Heart right ventricle (tissue), 16 donors: ENCODE results near the gene GSS. TPM values are rescaled to one million over a fixed set of nuclear protein-coding genes. Genes with fewer than 3 reads are reported as not detected.
A peak's percentile ranks its signal among the peaks of the same experiment; 100 is the strongest.

Source experiments
- ATAC-seq, 8 donors: fragments of 200-7000 bp; cut with Tn5 transposase; one replicate each; pipeline ENCODE4 v1.9.1; 2020; ENCODE audit warnings: mild to moderate bottlenecking in 8 of 8, moderate library complexity in 8 of 8, moderate number of reproducible peaks in 1 of 8
- DNase-seq, 2 donors: peaks; one replicate each; pipeline ENCODE4 v3.0.0-alpha.2; 2020
- H3K27ac ChIP-seq, 10 donors: fragments of 200-600 bp; sonication (generic) in 2 of 10; one replicate each; pipeline versions ENCODE4 v1.5.0 to v1.8.0; 2020 to 2022; ENCODE audit warnings: mild to moderate bottlenecking in 3 of 10
- H3K27me3 ChIP-seq, 7 donors: fragments of 200-600 bp; one replicate each; pipeline ENCODE4 v1.8.0; 2021 to 2022; ENCODE audit warnings: mild to moderate bottlenecking in 2 of 7
- H3K36me3 ChIP-seq, 9 donors: fragments of 200-600 bp; sonication (generic) in 1 of 9; one replicate each; pipeline versions ENCODE4 v1.5.0 to v1.8.0; 2020 to 2022; ENCODE audit warnings: mild to moderate bottlenecking in 2 of 9
- H3K4me1 ChIP-seq, 9 donors: fragments of 200-600 bp; sonication (generic) in 1 of 9; one replicate each; pipeline versions ENCODE4 v1.5.0 to v1.8.0; 2020 to 2022; ENCODE audit warnings: mild to moderate bottlenecking in 4 of 9
- H3K4me3 ChIP-seq, 10 donors: fragments of 200-600 bp; sonication (generic) in 2 of 10; one replicate each; pipeline versions ENCODE4 v1.5.0 to v1.8.0; 2020 to 2022; ENCODE audit warnings: mild to moderate bottlenecking in 7 of 10, moderate library complexity in 2 of 10
- H3K9me3 ChIP-seq, 11 donors: fragments of 200-600 bp in 10 of 11; sonication (generic) in 2 of 11; one replicate each; pipeline versions ENCODE4 v1.5.0 to v1.8.0; 2013 to 2022; ENCODE audit warnings: mild to moderate bottlenecking in 2 of 11, control low read depth in 1 of 11, moderate library complexity in 1 of 11
- WGBS, 2 donors: extraction: QIAGEN DNeasy Blood & Tissue Kit; methylation state at CpG; one replicate each; pipeline ENCODE4 v1.1.7; 2013; ENCODE audit warnings: inconsistent platforms in 1 of 2; 5-methylcytosine and 5-hydroxymethylcytosine counted together
- intact Hi-C, 10 donors: fragments of 100-400 bp; cut with DNase I; formaldehyde crosslinking; loops; one replicate each; pipeline versions ENCODE4 v1.11.1 to v1.14.2; 2022
- polyA plus RNA-seq, 2 donors: library from polyadenylated mRNA; stranded (reverse); fragments of 200-250 nt; gene quantifications; one replicate each; pipeline ENCODE4 v1.2.3, GENCODE V29; 2013
- total RNA-seq, 10 donors: library from RNA; stranded (reverse); fragmentation: NEBNext Ultra II Directional in 3 of 10; extraction: Animal tissue kit (Norgen Biotek cat#: 25700) in 3 of 10; gene quantifications; one replicate each; pipeline versions ENCODE4 v1.2.1 to v1.2.4, GENCODE V29; 2021 to 2023
- TF ChIP-seq, protein P1 (sequence below), 9 donors: fragments of 200-600 bp; sonication (generic) in 2 of 9; IDR thresholded peaks; one replicate each; pipeline versions ENCODE4 v1.5.0 to v1.8.0; 2021 to 2022; ENCODE audit warnings: antibody characterized with exemption in 9 of 9, mild to moderate bottlenecking in 5 of 9, moderate library complexity in 1 of 9
- donor health status: Arrhythmogenic right ventricular cardiomyopathy.
- donor health status: ischemic (EF 13 %, LVEDD 7.1; RV severe dilation, severe dysfunction).
- donor health status: healthy with polysubstance abuse.
- donor health status: DM: no; HTN: yes; CAD: no.
- donor health status: DM: no; HTN: no; CAD: no.
- donor health status: ischemic (EF 25% LVEDD 6.9; RV normal size, moderate dysfunction).
- donor health status: ischemic (EF 25% LVEDD 5.7; RV mildly dilated, moderate dysfunction).
- donor health status: healthy.
- donor health status: DM: yes; HTN: yes; CAD: no.
- donor health status: Ischemic cardiomyopathy.
- donor health status: ischemic (EF 35%, LVEDD 5.7; RV mildly dilated, moderate dysfunction).
- donor health status: nonischemic (EF 11% LVEDD 7.7; RV severe dilation, severe dysfunction).
- donor health status: DM: yes; HTN: yes; CAD: no.
- donor health status: PGD.
- donor health status: ischemic (EF 29% LVEDD 5.4; RV normal size, mild dysfunction).
- donor health status: nonischemic (EF 23%, LVEDD 6.1; RV moderate dilation, normal function).

GSS gene
- total and polyA plus RNA-seq, 12 donors: 20.0 to 60.4 (median 25.9) TPM

DNA sequence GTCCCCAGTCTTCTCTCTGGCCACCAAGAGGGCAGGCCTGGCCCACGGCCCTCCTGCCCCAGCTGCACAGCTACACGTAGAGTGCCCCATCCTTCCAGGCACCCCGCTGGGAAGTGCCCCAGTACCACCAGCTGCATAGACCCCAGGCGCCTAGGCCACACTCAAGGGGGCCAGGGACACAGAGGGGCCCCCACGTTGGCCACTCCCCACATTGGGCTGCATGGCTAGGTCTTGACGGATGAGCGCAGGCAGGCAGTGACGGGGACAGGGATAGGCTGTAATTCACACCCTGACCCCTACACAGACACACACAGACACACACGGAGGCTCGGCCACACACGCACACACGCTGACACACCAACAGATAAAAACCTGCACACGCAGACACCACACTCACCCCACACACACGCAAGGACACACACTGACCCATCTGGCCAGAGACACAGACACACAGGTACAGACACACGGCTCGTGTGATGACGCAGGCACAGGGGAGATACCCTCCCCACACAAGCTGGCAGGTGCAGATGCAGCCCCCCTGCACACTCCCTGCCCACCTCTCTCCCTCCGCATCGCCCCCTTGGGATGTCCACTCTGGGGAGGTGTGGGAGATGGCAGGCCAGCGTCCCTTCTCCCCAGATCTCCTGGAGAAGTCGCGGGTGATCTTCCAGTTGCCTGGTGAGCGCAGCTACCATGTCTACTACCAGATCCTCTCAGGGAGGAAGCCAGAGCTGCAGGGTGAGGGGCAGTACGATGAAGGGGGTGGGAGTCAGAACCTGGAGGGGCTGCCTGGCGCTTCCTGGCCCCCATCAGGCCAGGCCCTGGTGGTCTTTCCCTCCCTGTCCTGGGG, 30.1 kb upstream of the GSS start:
- DNase-seq (no peak), ATAC-seq (peak in 1 of 8 donors; percentile 0)
- H3K36me3 ChIP-seq: peaks cover 0 to 43% (median 7%) of the 10 kb centered on the region in 9 donors
- TF ChIP-seq, protein P1, sequence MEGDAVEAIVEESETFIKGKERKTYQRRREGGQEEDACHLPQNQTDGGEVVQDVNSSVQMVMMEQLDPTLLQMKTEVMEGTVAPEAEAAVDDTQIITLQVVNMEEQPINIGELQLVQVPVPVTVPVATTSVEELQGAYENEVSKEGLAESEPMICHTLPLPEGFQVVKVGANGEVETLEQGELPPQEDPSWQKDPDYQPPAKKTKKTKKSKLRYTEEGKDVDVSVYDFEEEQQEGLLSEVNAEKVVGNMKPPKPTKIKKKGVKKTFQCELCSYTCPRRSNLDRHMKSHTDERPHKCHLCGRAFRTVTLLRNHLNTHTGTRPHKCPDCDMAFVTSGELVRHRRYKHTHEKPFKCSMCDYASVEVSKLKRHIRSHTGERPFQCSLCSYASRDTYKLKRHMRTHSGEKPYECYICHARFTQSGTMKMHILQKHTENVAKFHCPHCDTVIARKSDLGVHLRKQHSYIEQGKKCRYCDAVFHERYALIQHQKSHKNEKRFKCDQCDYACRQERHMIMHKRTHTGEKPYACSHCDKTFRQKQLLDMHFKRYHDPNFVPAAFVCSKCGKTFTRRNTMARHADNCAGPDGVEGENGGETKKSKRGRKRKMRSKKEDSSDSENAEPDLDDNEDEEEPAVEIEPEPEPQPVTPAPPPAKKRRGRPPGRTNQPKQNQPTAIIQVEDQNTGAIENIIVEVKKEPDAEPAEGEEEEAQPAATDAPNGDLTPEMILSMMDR (IDR thresholded peaks at IDR 0.05): no peak
- H3K27me3 ChIP-seq: peaks cover 0 to 17% (median 0%) of the 10 kb centered on the region in 7 donors
- WGBS, 2 donors: 56 to 62% methylated on average over 25 of the region's 25 CpGs
- peak overlapping the region in 7 of 10 donors; percentile 16 to 98 (median 67) for H3K27ac ChIP-seq
- peaks cover 15 to 96% (median 48%) of the 10 kb centered on the region in 9 donors for H3K4me1 ChIP-seq
- intact Hi-C loops: no loop called here
- no peak overlapping the region for H3K4me3 ChIP-seq
- no peaks in the 10 kb centered on the region for H3K9me3 ChIP-seq

DNA sequence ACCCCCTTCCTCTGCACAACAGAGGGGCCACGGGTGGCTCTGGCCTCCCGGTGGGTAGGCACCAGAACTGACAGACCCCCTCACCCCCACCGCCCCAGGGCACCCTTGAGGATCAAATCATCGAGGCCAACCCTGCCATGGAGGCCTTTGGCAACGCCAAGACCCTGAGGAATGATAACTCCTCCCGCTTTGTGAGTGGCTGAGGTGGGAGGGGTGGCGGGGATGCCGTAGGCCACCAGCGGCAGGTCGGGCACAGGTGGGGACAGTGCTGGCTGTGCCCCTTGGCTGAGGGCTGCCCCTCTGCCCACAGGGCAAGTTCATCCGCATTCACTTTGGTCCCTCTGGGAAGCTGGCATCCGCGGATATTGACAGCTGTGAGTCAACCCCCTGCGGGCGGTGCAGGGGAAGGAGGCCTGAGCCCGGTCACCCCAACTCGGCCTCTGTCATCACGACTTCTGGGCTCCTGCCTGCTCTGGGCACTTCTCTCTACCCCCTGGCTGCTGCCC, 29.2 kb upstream of the GSS start:
- TF ChIP-seq, protein P1 (IDR thresholded peaks at IDR 0.05): no peak
- H3K27me3 ChIP-seq: peaks cover 0 to 17% (median 0%) of the 10 kb centered on the region in 7 donors
- H3K27ac ChIP-seq: peak overlapping the region in 8 of 10 donors; percentile 7 to 98 (median 68)
- H3K36me3 ChIP-seq: peaks cover 0 to 38% (median 0%) of the 10 kb centered on the region in 9 donors
- intact Hi-C loops: no loop called here
- 41 to 52% methylated on average over 18 of the region's 18 CpGs for WGBS, 2 donors
- ATAC-seq: peak in 6 of 8 donors; percentile 7 to 35 (median 23)
- H3K4me1 ChIP-seq: peaks cover 15 to 97% (median 48%) of the 10 kb centered on the region in 9 donors
- no peaks in the 10 kb centered on the region for H3K9me3 ChIP-seq
- no peak overlapping the region for H3K4me3 ChIP-seq
- DNase-seq: no peak

DNA sequence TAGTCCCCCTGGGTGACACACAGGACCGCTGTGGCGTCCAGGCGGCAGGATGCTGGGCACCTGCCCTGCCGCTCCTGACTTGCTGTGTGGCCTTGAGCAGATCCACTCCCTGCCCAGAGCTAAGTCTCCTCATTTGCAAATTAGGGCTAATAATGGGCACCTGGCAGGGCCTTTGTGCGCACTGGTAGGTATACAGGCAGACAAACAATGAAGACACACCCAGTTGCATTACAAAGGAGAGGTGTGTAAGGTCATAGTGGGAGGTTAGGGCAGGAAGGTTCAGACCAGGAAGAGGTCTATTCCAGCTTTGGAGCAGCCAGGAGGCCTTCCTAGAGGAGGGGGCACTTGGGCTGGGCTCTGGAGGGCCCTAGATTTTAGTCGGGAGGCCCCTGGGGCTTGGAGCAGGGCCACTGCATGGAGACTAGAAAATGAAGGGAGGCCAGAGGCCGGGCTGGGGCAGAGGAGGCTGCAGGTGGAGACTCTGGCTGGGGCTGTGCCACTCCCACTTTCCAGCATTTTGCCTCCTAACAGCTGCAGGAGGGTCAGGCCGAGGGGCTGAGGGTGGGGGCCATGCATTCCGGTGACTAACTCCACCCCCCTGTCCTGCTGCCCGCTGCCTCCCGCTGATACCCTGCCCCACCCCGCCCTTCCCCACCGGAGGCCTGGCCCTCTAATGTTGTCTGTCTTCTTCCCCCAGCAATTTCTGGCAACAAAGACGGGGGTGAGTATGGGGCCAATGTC, 28.6 kb upstream of the GSS start:
- DNase-seq: no peak
- ATAC-seq: no peak
- intact Hi-C loops: no loop called here
- TF ChIP-seq, protein P1 (IDR thresholded peaks at IDR 0.05): no peak
- Histone ChIP-seq H3K4me1 (peaks cover 15 to 91% (median 48%) of the 10 kb centered on the region in 9 donors), H3K4me3 (no peak overlapping the region), H3K9me3 (no peaks in the 10 kb centered on the region), H3K27ac (peak overlapping the region in 8 of 10 donors; percentile 34 to 98 (median 68)), H3K36me3 (peaks cover 0 to 32% (median 0%) of the 10 kb centered on the region in 9 donors), H3K27me3 (peaks cover 0 to 17% (median 0%) of the 10 kb centered on the region in 7 donors)
- 22 to 27% methylated on average over 14 of the region's 14 CpGs for WGBS, 2 donors
